HG03442 (cell line): ENCODE results near the gene KIF9.
A peak's percentile ranks its signal among the peaks of the same experiment; 100 is the strongest.
"Not testable (repeated sequence)": the region's sequence is repeated elsewhere in the genome, so short reads cannot be mapped to it uniquely, and the experiment has no call there.

Source experiments
- ATAC-seq: cut with Tn5 transposase; IDR thresholded peaks from one replicate; pipeline ENCODE4 v1.9.1; 2021; ENCODE audit warnings: mild to moderate bottlenecking, moderate library complexity; ENCODE audit not compliant: unreplicated experiment

Gene KIF9

GRCh38 chr3:47282424-47283192, at the start of gene KIF9, which contains the start of gene KLHL18:
Gene KIF9 (minus strand): TSS chr3:47282799. CDS start chr3:47277374, 5,425 bp downstream.
Gene KLHL18 (plus strand): TSS chr3:47282944. CDS start chr3:47282966, 22 bp downstream.
- peak; percentile 73 for ATAC-seq

GRCh38 chr3:47324278-47324865, 41.8 kb upstream of the KIF9 start:
- ATAC-seq: no peak

GRCh38 chr3:47323431-47324277, 41.1 kb upstream of the KIF9 start:
- ATAC-seq: no peak

- ATAC-seq: no peak
Observed at GRCh38 chr3:47319956-47320355, 37.4 kb upstream of the KIF9 start.

- ATAC-seq: no peak
Observed at GRCh38 chr3:47318916-47319315, 36.3 kb upstream of the KIF9 start.

- ATAC-seq: not testable (repeated sequence)
Observed at GRCh38 chr3:47316151-47316550, 33.6 kb upstream of the KIF9 start.

- no peak for ATAC-seq
Observed at GRCh38 chr3:47315069-47315647, 32.6 kb upstream of the KIF9 start.

GRCh38 chr3:47314056-47314764, 31.6 kb upstream of the KIF9 start:
- ATAC-seq: no peak

- ATAC-seq: no peak
Observed at GRCh38 chr3:47313341-47314055, 30.9 kb upstream of the KIF9 start.

- ATAC-seq: no peak
Observed at GRCh38 chr3:47310391-47310790, 27.8 kb upstream of the KIF9 start.

- ATAC-seq: not testable (repeated sequence)
Observed at GRCh38 chr3:47309231-47309630, 26.6 kb upstream of the KIF9 start.

- ATAC-seq: no peak
Observed at GRCh38 chr3:47306022-47306421, 23.4 kb upstream of the KIF9 start.

- no peak for ATAC-seq
Observed at GRCh38 chr3:47301456-47301855, 18.9 kb upstream of the KIF9 start.

GRCh38 chr3:47299381-47300318, 17.1 kb upstream of the KIF9 start:
- ATAC-seq: no peak

- ATAC-seq: no peak
Observed at GRCh38 chr3:47298439-47298838, 15.8 kb upstream of the KIF9 start.

GRCh38 chr3:47296562-47297302, 14.1 kb upstream of the KIF9 start:
- ATAC-seq: no peak

GRCh38 chr3:47295976-47296375, 13.4 kb upstream of the KIF9 start:
- ATAC-seq: no peak

- ATAC-seq: no peak
Observed at GRCh38 chr3:47295322-47295721, 12.7 kb upstream of the KIF9 start.
